Calu3 (cell line): ENCODE measurements around the gene ALDH16A1. TPM values are rescaled to one million over a fixed set of nuclear protein-coding genes. Genes with fewer than 3 reads are reported as not detected.
"Not testable (repeated sequence)": the region's sequence is repeated elsewhere in the genome, so short reads cannot be mapped to it uniquely, and the experiment has no call there.

Experiments
- BruUV-seq: library from RNA; stranded (reverse); fragments of 400-500 nt; replicated peaks from 2 replicates; lab custom pipeline; 2021; lab: Mats Ljungman, UMichigan
- CTCF ChIA-PET: fragments of 300-600 bp; sonication (Branson Sonifier 250); formaldehyde crosslinking; loops from one replicate; lab custom pipeline; 2022; ENCODE audit warnings: antibody characterized with exemption; lab: Charles Lee
- DNase-seq: peaks from one replicate; pipeline ENCODE4 v3.0.0; 2022
- H3K27ac Mint-ChIP-seq: one replicate; pipeline ENCODE4 v1.8.0; 2022; ENCODE audit warnings: mixed read lengths; ENCODE audit not compliant: unreplicated experiment
- H3K27me3 Mint-ChIP-seq: one replicate; pipeline ENCODE4 v1.8.0; 2022; ENCODE audit warnings: mixed read lengths; ENCODE audit not compliant: unreplicated experiment
- H3K36me3 Mint-ChIP-seq: one replicate; pipeline ENCODE4 v1.8.0; 2022; ENCODE audit warnings: mild to moderate bottlenecking, moderate library complexity, mixed read lengths; ENCODE audit not compliant: insufficient read depth, unreplicated experiment
- H3K4me1 Mint-ChIP-seq: one replicate; pipeline ENCODE4 v1.8.0; 2022; ENCODE audit warnings: mild to moderate bottlenecking, low read depth, mixed read lengths; ENCODE audit not compliant: unreplicated experiment
- H3K4me3 Mint-ChIP-seq: one replicate; pipeline ENCODE4 v1.8.0; 2022; ENCODE audit warnings: mild to moderate bottlenecking, low read depth, moderate library complexity, mixed read lengths; ENCODE audit not compliant: unreplicated experiment
- H3K9me3 Mint-ChIP-seq: one replicate; pipeline ENCODE4 v1.8.0; 2022; ENCODE audit warnings: low read depth, mixed read lengths; ENCODE audit not compliant: unreplicated experiment
- CTCF ChIP-seq: fragments of 200-600 bp; IDR thresholded peaks from one replicate; pipeline ENCODE4 v1.8.0; 2022; ENCODE audit warnings: antibody characterized with exemption; ENCODE audit not compliant: unreplicated experiment
- intact Hi-C: fragments of 100-400 bp; cut with micrococcal nuclease; formaldehyde crosslinking; loops from one replicate; pipeline ENCODE4 v1.10.0; 2022; ENCODE audit not compliant: unreplicated experiment
- total RNA-seq: library from RNA; stranded (reverse); gene quantifications from 2 replicates; pipeline ENCODE4 v1.2.3, GENCODE V29; 2022

Gene ALDH16A1
- total RNA-seq, 1 experiment from 2014 or later: 36.1 TPM

GRCh38 chr19:49469828-49470614 lies 17.0 kb downstream of the ALDH16A1 start:
- intact Hi-C loops: no loop called here
- H3K4me1 Mint-ChIP-seq: peaks cover 9% of the 10 kb centered on the region
- CTCF ChIA-PET: no interaction called here

GRCh38 chr19:49470615-49470978 lies 17.6 kb downstream of the ALDH16A1 start:
- no peaks in the 10 kb centered on the region for H3K9me3 Mint-ChIP-seq
- no TSS peak for BruUV-seq
- no peak for DNase-seq
- no peak overlapping the region for H3K4me3 Mint-ChIP-seq
- H3K4me1 Mint-ChIP-seq: peaks cover 9% of the 10 kb centered on the region
- no peak overlapping the region for H3K27ac Mint-ChIP-seq
- intact Hi-C loops: no loop called here
- peaks cover 11% of the 10 kb centered on the region for H3K36me3 Mint-ChIP-seq
- CTCF ChIA-PET: no interaction called here
- TF ChIP-seq CTCF: no peak
- peaks cover 17% of the 10 kb centered on the region for H3K27me3 Mint-ChIP-seq

More at GRCh38 chr19:49469828-49470614, 17.0 kb downstream of the ALDH16A1 start:
- Mint-ChIP-seq H3K4me3 (no peak overlapping the region), H3K9me3 (no peaks in the 10 kb centered on the region), H3K27me3 (peaks cover 11% of the 10 kb centered on the region), H3K36me3 (peaks cover 13% of the 10 kb centered on the region), H3K27ac (no peak overlapping the region)
- BruUV-seq: no TSS peak
- TF ChIP-seq CTCF: no peak
- DNase-seq: no peak

GRCh38 chr19:49472936-49473335 lies 19.9 kb downstream of the ALDH16A1 start:
- H3K27me3 Mint-ChIP-seq: peaks cover 27% of the 10 kb centered on the region
- H3K9me3 Mint-ChIP-seq: no peaks in the 10 kb centered on the region
- no peak overlapping the region for H3K27ac Mint-ChIP-seq
- peaks cover 9% of the 10 kb centered on the region for H3K4me1 Mint-ChIP-seq
- CTCF ChIA-PET: interaction anchor here (0.6 to 1.3 kb wide), 2 partner anchors 18 to 874 kb away, joined by 3 to 5 read pairs; no protein-coding TSS in a partner anchor
- intact Hi-C loops: no loop called here
- H3K36me3 Mint-ChIP-seq: peaks cover 7% of the 10 kb centered on the region
- no peak for DNase-seq
- BruUV-seq: no TSS peak
- TF ChIP-seq CTCF: no peak
- H3K4me3 Mint-ChIP-seq: no peak overlapping the region

- intact Hi-C loops, H3K27ac Mint-ChIP-seq, H3K36me3 Mint-ChIP-seq, BruUV-seq, H3K4me1 Mint-ChIP-seq, DNase-seq, H3K9me3 Mint-ChIP-seq: not testable (repeated sequence)
- H3K27me3 Mint-ChIP-seq: peaks cover 27% of the 10 kb centered on the region
- CTCF ChIA-PET: interaction anchor here (0.6 to 1.3 kb wide), 5 partner anchors 18 to 873 kb away, joined by 3 to 6 read pairs (median 5); partner anchors contain the start of gene ALDH16A1
- peak overlapping the region; percentile 71 for H3K4me3 Mint-ChIP-seq
These were observed 20.5 kb downstream of the ALDH16A1 start for GRCh38 chr19:49473501-49473867.
